K562 (cell line): ENCODE results near the gene AP1M1. TPM values are rescaled to one million over a fixed set of nuclear protein-coding genes. Genes with fewer than 3 reads are reported as not detected.

Experiments
- ATAC-seq: fragments of 200-7000 bp; cut with Tn5 transposase; 3 replicates; pipeline ENCODE4 v1.9.1; 2020; ENCODE audit warnings: moderate library complexity
- BruUV-seq: library from RNA; stranded (reverse); fragments of 400-500 nt; replicated peaks from 2 replicates; lab custom pipeline; 2021; lab: Mats Ljungman, UMichigan
- CTCF ChIA-PET: fragments of 300-600 bp; formaldehyde crosslinking; extraction: SDS; loops from one replicate; lab custom pipeline; 2021; ENCODE audit warnings: low intra/inter-chr PET ratio; lab: Yijun Ruan, JAX
- POLR2A ChIA-PET: fragments of 300-600, 350-650 bp; sonication (Branson Sonifier 250); formaldehyde crosslinking; extraction: SDS; loops from one replicate; lab custom pipeline; 2021; ENCODE audit warnings: antibody characterized with exemption, inconsistent platforms; lab: Yijun Ruan, JAX
- DNase-seq, 4 experiments: peaks; one replicate each; pipeline versions ENCODE4 v3.0.0 to v3.0.0-alpha.2; 2011 to 2018; ENCODE audit warnings: low spot score in 3 of 4, mixed read lengths in 3 of 4; ENCODE audit errors: extremely low read depth in 1 of 4
- FAIRE-seq: peaks from 2 replicates; lab custom pipeline; 2011; peaks lifted over from hg19 to GRCh38; lab: Jason Lieb, UNC
- H2AFZ ChIP-seq: 2 replicates; pipeline ENCODE4 v1.6.0; 2011; ENCODE audit warnings: low read depth, low read length, control low read depth, inconsistent platforms
- H3K27ac ChIP-seq: fragments of 200-600 bp; 3 replicates; pipeline ENCODE4 v1.8.0; 2011; ENCODE audit warnings: low read depth, mild to moderate bottlenecking, control low read depth, inconsistent platforms, low read length, moderate library complexity, mixed read lengths; ENCODE audit errors: extremely low read depth
- H3K27me3 ChIP-seq, 2 experiments: fragments of 300-600 bp in 1 of 2; 2 replicates in 1 of 2; 3 replicates in 1 of 2; pipeline versions ENCODE4 v1.6.0 to v1.8.0; 2011; ENCODE audit warnings: inconsistent platforms in 2 of 2, low read length in 2 of 2, mild to moderate bottlenecking in 1 of 2, mixed read lengths in 1 of 2, moderate library complexity in 1 of 2; ENCODE audit not compliant: control insufficient read depth in 2 of 2, insufficient read depth in 2 of 2
- H3K36me3 ChIP-seq: fragments of 300-600 bp; 3 replicates; pipeline ENCODE4 v1.8.0; 2011; ENCODE audit warnings: mild to moderate bottlenecking, low read length, inconsistent platforms; ENCODE audit not compliant: control insufficient read depth, insufficient read depth
- H3K4me1 ChIP-seq, 2 experiments: fragments of 200-600 bp in 1 of 2; replicated peaks in 1 of 2; 2 replicates in 1 of 2; 3 replicates in 1 of 2; pipeline versions ENCODE4 v1.5.1 to v1.8.0; 2011; ENCODE audit warnings: inconsistent platforms in 2 of 2, low read length in 2 of 2, mild to moderate bottlenecking in 1 of 2, mixed read lengths in 1 of 2, moderate library complexity in 1 of 2; ENCODE audit not compliant: control insufficient read depth in 2 of 2, insufficient read depth in 2 of 2
- H3K4me2 ChIP-seq: 2 replicates; pipeline ENCODE4 v1.6.1; 2011; ENCODE audit warnings: low read length, control low read depth, inconsistent platforms, mixed read lengths; ENCODE audit not compliant: insufficient read depth
- H3K4me3 ChIP-seq: fragments of 200-600 bp; sonication (generic), shearing (Covaris generic); 2 replicates; pipeline ENCODE4 v1.5.1; 2016; ENCODE audit warnings: control low read depth, inconsistent platforms
- H3K79me2 ChIP-seq: fragments of 200-600 bp; 3 replicates; pipeline ENCODE4 v1.8.0; 2011; ENCODE audit warnings: low read length, inconsistent platforms; ENCODE audit not compliant: control insufficient read depth, insufficient read depth
- H3K9ac ChIP-seq, 2 experiments: 2 replicates each; pipeline versions ENCODE4 v1.6.0 to v1.6.1; 2011; ENCODE audit warnings: low read depth in 2 of 2, low read length in 2 of 2, control low read depth in 1 of 2, inconsistent platforms in 1 of 2, mild to moderate bottlenecking in 1 of 2, mixed read lengths in 1 of 2; ENCODE audit not compliant: insufficient read depth in 1 of 2
- H3K9me1 ChIP-seq: one replicate; pipeline ENCODE4 v1.6.0; 2011; ENCODE audit warnings: inconsistent platforms, mild to moderate bottlenecking, low read length, moderate library complexity; ENCODE audit not compliant: control insufficient read depth, insufficient read depth
- H3K9me3 ChIP-seq: replicated peaks from 2 replicates; pipeline ENCODE4 v1.5.1; 2011; ENCODE audit warnings: low read depth, low read length, inconsistent platforms; ENCODE audit not compliant: control insufficient read depth, insufficient read depth
- H4K20me1 ChIP-seq: replicated peaks from 2 replicates; pipeline ENCODE4 v1.6.1; 2011; ENCODE audit warnings: low read length, inconsistent platforms, mixed read lengths; ENCODE audit not compliant: control insufficient read depth, insufficient read depth
- ESRRA ChIP-seq: fragments of 450-650 bp; IDR thresholded peaks from 2 replicates; pipeline ENCODE4 v1.6.1; 2014; ENCODE audit warnings: low read depth, mild to moderate bottlenecking, moderate library complexity, borderline replicate concordance
- FOXJ2 ChIP-seq: fragments of 200-800 bp; sonication (Bioruptor generic); IDR thresholded peaks from 2 replicates; pipeline ENCODE4 v1.6.1; 2016; ENCODE audit warnings: missing genetic modification characterization, missing compliant biosample characterization
- NR2F6 ChIP-seq: fragments of 450-650 bp; formaldehyde crosslinking; IDR thresholded peaks from 2 replicates; pipeline ENCODE4 v1.4.0; 2020; ENCODE audit warnings: mild to moderate bottlenecking
- ZC3H11A ChIP-seq: IDR thresholded peaks from 2 replicates; pipeline ENCODE4 v1.6.1; 2012; ENCODE audit warnings: low read depth, low read length, improper control_type of control experiment
- ZFP36 ChIP-seq: fragments of 150-350 bp; IDR thresholded peaks from 2 replicates; pipeline ENCODE4 v1.6.1; 2018; ENCODE audit warnings: low read length, low read depth; ENCODE audit not compliant: partially characterized antibody
- WGBS: fragments of 100-300 bp; shearing (Covaris generic); methylation state at CpG from one replicate; pipeline ENCODE4 v1.1.6; 2016; ENCODE audit warnings: low coverage, mixed read lengths; ENCODE audit not compliant: insufficient coverage; ENCODE audit errors: missing lambda C conversion rate; 5-methylcytosine and 5-hydroxymethylcytosine counted together
- in situ Hi-C: fragments of 300-500 bp; cut with MboI; formaldehyde crosslinking; loops from 4 replicates; pipeline ENCODE4 v1.15.0; 2018; ENCODE audit warnings: inconsistent platforms, mixed read lengths
- intact Hi-C: fragments of 100-400 bp; cut with micrococcal nuclease; formaldehyde crosslinking; loops from 2 replicates; pipeline ENCODE4 v1.14.2; 2022
- polyA plus RNA-seq, 8 experiments: library from polyadenylated mRNA; depleted of rRNA in 4 of 8; stranded (reverse) in 5 of 8; unstranded in 3 of 8; fragments of >200 nt; fragmentation: Nextera tagmentation in 2 of 8; fragmentation: Illumina TruSeq in 1 of 8; extraction: Ambion mirVana in 2 of 8; extraction: Trizol in 1 of 8; gene quantifications; 2 replicates each; pipeline versions ENCODE4 v1.2.1 to v1.2.3, GENCODE V29; 2011 to 2014; ENCODE audit warnings: inconsistent platforms in 1 of 8, missing spikeins in 1 of 8
- total RNA-seq, 7 experiments: library from RNA; depleted of rRNA in 6 of 7; stranded (reverse); fragments of >200 nt in 6 of 7; fragmentation: Illumina TruSeq in 2 of 7; extraction: Trizol in 2 of 7; gene quantifications; 2 replicates each; pipeline versions ENCODE4 v1.2.1 to v1.2.3, GENCODE V29; 2011 to 2021; ENCODE audit warnings: low replicate concordance in 1 of 7
- TF ChIP-seq, protein P1 (sequence below): fragments of 250-450 bp; sonication (Bioruptor Pico); IDR thresholded peaks from 2 replicates; pipeline ENCODE4 v1.5.0; 2021; ENCODE audit warnings: mild to moderate bottlenecking, moderate library complexity

AP1M1 gene
- total and polyA plus RNA-seq, 9 of the 15 experiments (the other 6 are each of a cell fraction or from before 2014, with no cell fraction given), result 0.87 to 56.2 (median 29.1) TPM

DNA sequence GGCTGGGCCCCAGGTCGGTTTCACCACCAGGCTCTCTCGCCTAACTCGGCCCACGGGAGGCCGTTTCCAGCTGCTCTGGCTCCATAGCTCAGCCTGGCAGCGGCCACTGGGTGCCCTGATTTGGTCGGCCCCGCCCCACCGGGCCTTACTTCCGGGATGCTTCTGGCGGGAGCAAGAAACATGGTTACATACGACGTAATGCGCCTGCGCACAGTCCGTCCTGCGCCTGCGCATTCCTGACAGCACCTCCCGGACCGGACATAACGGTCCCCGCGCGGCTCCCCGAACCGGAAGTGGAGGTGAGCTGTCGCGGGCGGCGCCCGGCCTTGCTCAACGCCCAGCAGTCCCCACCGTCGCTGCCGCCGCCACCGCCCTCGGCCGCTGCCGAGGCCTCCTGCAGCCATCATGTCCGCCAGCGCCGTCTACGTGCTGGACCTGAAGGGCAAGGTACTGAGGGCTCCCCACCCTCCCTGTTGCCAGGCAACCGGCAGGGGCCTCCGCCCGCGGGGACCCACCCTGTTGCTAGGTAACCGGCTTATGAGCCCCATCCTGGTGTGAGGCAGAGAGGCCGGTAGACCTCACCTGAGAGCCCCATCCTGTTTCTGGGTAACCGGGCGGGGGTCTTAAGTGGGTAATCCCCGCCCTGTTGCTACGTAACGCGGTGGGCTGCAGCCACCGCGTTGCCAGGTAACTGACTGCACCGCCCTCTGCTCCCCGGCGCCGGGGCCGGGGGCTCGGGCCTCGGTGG lies at the start of gene AP1M1 (continued):
- TF ChIP-seq ZC3H11A (no peak), ESRRA (0 out of 2 replicates have a peak, but pooled peaks have one; percentile 80), FOXJ2 (0 out of 2 replicates have a peak, but pooled peaks have one; percentile 52)
- TF ChIP-seq, all 486 proteins: peak for 100

DNA sequence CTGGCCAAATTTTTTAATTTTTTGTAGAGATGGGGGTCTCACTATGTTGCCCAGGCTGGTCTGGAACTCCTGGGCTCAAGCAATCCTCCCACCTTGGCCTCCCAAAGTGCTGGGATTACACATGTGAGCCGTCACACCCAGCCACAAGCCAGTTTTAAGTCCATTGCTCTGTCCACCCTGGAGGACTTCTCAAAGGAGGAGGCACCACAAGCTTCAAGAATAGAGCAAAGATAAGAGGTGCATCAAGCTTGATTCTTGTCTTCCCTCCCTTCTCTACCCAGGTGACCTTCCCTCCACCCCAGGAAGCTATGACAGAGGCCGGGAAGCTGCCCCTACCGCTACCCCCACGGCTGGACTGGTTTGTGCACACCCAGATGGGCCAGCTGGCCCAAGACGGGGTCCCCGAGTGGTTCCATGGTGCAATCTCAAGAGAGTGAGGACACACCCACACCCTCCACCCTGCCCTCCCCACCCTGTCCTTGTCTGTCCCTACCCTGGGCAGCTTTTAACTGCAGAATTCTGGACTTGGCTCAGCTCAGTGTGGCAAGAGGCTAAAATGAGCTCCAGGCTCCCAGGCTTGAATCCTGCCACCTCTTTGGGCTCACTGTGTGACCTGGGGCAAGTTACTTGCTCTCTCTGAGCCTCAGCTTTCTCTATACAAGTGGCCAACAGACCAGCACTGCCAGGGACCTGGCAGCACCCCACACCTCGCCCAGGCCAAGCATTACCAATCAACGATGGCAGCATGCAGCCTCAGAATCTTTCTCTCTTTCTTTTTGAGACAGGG lies 49.1 kb upstream of the AP1M1 start:
- Histone ChIP-seq H3K79me2 (no peaks in the 10 kb centered on the region), H3K9me1 (no peaks in the 10 kb centered on the region), H3K27ac (no peak overlapping the region), H3K4me1 (peaks cover 6 to 12% of the 10 kb centered on the region in 2 experiments; a peak in 4 of 5 replicates), H3K9ac (no peak overlapping the region; a peak in 1 of 4 replicates), H3K4me3 (no peak overlapping the region), H3K9me3 (no peaks in the 10 kb centered on the region), H2AFZ (no peak overlapping the region), H3K27me3 (no peaks in the 10 kb centered on the region; a peak in 1 of 5 replicates), H4K20me1 (no peaks in the 10 kb centered on the region), H3K4me2 (no peak overlapping the region), H3K36me3 (no peaks in the 10 kb centered on the region)
- TF ChIP-seq ZFP36, result peak; percentile 61
- TF ChIP-seq, protein P1, sequence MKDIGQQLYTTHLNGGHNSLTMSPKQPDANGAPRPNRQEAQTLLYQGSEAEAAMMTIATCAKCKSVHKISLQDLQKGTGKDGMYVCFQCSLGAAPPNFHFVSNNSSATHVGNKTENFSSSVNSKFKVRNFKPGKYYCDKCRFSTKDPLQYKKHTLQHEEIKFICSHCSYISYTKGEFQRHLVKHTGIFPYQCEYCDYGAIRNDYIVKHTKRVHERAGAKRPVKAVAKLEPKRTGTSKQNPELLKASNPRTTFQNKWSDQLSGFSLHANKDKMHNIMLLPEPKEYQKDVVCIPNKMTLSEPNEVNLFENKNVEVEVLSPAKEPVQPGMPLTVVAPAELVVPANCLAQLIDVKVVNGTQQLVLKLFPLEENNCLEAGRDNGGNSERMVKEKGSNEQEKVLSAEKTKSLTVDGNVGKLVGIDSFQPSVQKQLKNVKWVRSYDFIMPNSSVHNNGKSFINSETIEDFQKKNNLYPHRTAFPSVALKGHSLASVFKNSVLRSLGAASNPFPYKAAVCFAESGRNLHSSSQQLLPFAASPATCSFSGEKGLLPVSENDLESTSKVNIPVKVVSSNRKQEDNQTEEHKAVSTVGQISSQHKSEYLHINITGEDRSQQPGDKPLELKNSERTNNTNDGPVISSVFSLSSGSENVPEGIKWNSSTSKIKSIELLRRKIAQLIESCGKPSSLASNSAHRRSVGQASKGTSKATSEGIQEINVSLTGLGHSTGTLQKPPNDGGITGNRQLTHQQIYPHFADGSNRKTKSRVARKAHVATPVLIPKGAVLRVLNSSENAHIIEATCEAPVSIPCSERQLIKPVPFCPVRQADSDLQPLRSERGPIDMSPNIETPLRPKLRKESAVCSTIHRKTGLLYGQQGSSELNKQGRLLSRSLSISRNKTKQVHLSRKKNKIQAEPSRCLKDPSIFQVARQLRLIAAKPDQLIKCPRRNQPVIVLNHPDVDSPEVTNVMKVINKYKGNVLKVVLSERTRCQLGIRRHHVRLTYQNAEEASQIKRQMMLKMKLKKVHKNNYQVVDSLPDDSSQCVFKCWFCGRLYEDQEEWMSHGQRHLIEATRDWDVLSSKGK (CRISPR knock-in tag), result no peak
- no peak for TF ChIP-seq NR2F6 (CRISPR knock-in tag)
- intact Hi-C loops (no loop called here), in situ Hi-C loops (no loop called here)
- BruUV-seq, result no TSS peak
- WGBS, result 10% methylated on average over 7 of the region's 8 CpGs
- ChIA-PET CTCF (no interaction called here), POLR2A (no interaction called here)
- ATAC-seq (no peak), DNase-seq (no peak), FAIRE-seq (no peak)
